ENCODE data around the gene GNAS.

GNAS gene

DNA sequence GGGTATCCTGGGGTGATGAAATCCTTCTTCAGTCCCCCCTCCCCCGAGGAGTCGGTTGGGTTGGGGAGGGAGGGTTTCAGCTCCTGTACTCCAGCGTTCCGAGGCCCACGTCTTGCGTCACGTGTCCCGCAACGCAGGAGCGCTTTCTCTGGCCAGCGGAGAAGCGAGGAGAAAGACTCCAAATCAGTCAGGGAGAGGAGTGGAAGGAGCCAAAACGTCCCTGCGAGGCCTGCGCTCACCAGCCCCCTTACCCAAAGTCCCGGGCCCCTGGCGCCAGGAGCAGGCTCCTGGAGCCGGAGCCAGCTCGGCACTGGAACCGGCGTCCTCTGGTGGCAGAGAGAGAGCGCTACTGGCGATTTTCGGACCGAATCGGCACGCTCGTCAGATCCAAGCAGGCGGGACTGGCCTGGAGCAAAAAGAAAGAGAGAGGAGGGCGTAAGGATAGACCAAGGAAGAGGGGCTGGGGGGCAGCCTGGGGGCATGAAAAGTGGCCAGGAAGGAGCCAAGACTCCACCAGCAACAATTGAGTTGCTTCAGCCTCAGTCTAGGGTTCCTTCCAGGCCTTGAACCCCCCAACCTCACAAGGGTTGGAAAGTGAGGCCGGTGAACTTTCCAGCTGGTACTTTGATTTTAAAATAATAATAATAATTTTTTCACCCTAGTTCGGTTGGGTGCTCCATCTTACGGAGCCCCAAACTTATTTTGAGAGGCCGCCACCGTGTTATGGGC lies at the start of gene GNAS:
Gene GNAS (plus strand): TSS at position 174 of the 729 bp plus-strand sequence.
- no peak for DNase-seq (ENCODE audit: extremely low spot score)

DNA sequence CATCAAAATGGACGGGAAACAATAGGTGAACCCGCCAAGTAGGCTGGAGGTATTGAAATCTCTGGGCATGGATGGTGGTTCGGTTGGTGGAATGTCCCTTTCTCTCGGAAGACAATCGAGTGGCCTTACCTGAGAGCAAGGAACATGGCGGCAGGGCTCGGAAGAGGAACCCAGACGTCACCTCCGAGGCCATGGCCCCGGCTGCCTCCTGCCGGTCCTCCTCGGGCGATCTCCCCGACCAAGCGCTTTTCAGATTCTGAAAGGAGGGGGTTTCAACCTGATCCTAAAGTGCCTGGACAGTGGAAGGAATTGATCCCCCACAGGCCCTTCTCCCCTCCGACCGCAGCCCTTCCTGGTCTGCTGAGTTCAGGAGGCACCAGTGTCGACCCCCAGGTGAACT lies 49.0 kb upstream of the GNAS start:
- ChIA-PET CTCF (no interaction called here), POLR2A (no interaction called here)
- DNase-seq (ENCODE audit: extremely low spot score): no peak
- no peak for TF ChIP-seq ZNF384 (IDR thresholded peaks at IDR 0.05)
- no peak for TF ChIP-seq SUZ12 (IDR thresholded peaks at IDR 0.05)
- no peak for TF ChIP-seq BHLHE40 (IDR thresholded peaks at IDR 0.05; ENCODE audit: borderline replicate concordance)
- no peak for TF ChIP-seq ARNT (IDR thresholded peaks at IDR 0.05)
- TF ChIP-seq L3MBTL2 (conservative IDR thresholded peaks at IDR 0.05): no peak
- TF ChIP-seq SP1 (IDR thresholded peaks at IDR 0.05): no peak
- TF ChIP-seq FOXM1 (IDR thresholded peaks at IDR 0.05; ENCODE audit: borderline replicate concordance): no peak
- no peak for TF ChIP-seq ELF4 (IDR thresholded peaks at IDR 0.05)
- TF ChIP-seq CTBP1 (IDR thresholded peaks at IDR 0.05; ENCODE audit: borderline replicate concordance): no peak
- TF ChIP-seq NFRKB (IDR thresholded peaks at IDR 0.05): no peak
- no peak for TF ChIP-seq TARDBP (IDR thresholded peaks at IDR 0.05)
- no peak for TF ChIP-seq FOXK2 (IDR thresholded peaks at IDR 0.05)
- TF ChIP-seq HDGF (IDR thresholded peaks at IDR 0.05; ENCODE audit: borderline replicate concordance): no peak
- TF ChIP-seq FOXA1 (IDR thresholded peaks at IDR 0.05): no peak
- TF ChIP-seq, protein P1, sequence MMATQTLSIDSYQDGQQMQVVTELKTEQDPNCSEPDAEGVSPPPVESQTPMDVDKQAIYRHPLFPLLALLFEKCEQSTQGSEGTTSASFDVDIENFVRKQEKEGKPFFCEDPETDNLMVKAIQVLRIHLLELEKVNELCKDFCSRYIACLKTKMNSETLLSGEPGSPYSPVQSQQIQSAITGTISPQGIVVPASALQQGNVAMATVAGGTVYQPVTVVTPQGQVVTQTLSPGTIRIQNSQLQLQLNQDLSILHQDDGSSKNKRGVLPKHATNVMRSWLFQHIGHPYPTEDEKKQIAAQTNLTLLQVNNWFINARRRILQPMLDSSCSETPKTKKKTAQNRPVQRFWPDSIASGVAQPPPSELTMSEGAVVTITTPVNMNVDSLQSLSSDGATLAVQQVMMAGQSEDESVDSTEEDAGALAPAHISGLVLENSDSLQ (IDR thresholded peaks at IDR 0.05): no peak
- no peak for TF ChIP-seq LEF1 (IDR thresholded peaks at IDR 0.05; ENCODE audit: borderline replicate concordance)

More for the DNA sequence above, at the start of gene GNAS:
- POLR2A ChIA-PET: no interaction called here
- CTCF ChIA-PET: no interaction called here
- TF ChIP-seq ZNF384 (IDR thresholded peaks at IDR 0.05) (no peak), ELF4 (IDR thresholded peaks at IDR 0.05) (no peak), SUZ12 (IDR thresholded peaks at IDR 0.05) (no peak), ARNT (IDR thresholded peaks at IDR 0.05) (no peak)
- TF ChIP-seq, protein P1 (IDR thresholded peaks at IDR 0.05): no peak

DNA sequence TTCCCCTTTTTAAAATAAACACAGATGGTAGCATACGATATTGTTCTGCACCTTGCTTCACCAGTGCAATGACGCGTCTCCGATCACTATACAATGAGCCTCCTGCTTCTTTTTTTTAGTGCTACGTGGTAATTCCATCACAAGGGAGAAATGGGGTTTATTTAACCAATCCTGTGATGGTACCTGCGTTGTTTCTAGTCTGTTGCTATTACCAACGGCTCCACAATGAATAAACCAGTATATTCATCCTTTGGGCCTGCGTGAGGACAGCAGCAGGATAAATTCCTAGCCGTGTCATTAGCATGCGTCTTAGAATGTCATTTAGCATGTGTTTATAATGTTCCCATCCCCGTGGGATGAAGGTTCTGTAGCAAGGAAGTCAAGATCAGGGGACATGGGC lies 44.7 kb upstream of the GNAS start:
- TF ChIP-seq HDGF (IDR thresholded peaks at IDR 0.05; ENCODE audit: borderline replicate concordance) (no peak), ARNT (IDR thresholded peaks at IDR 0.05) (no peak), ELF4 (IDR thresholded peaks at IDR 0.05) (no peak), L3MBTL2 (conservative IDR thresholded peaks at IDR 0.05) (no peak), CTBP1 (IDR thresholded peaks at IDR 0.05; ENCODE audit: borderline replicate concordance) (no peak), BHLHE40 (IDR thresholded peaks at IDR 0.05; ENCODE audit: borderline replicate concordance) (no peak), FOXA1 (IDR thresholded peaks at IDR 0.05) (no peak)
- TF ChIP-seq, protein P1 (IDR thresholded peaks at IDR 0.05): no peak
- POLR2A ChIA-PET: no interaction called here
- no peak for DNase-seq (ENCODE audit: extremely low spot score)
- CTCF ChIA-PET: no interaction called here

DNA sequence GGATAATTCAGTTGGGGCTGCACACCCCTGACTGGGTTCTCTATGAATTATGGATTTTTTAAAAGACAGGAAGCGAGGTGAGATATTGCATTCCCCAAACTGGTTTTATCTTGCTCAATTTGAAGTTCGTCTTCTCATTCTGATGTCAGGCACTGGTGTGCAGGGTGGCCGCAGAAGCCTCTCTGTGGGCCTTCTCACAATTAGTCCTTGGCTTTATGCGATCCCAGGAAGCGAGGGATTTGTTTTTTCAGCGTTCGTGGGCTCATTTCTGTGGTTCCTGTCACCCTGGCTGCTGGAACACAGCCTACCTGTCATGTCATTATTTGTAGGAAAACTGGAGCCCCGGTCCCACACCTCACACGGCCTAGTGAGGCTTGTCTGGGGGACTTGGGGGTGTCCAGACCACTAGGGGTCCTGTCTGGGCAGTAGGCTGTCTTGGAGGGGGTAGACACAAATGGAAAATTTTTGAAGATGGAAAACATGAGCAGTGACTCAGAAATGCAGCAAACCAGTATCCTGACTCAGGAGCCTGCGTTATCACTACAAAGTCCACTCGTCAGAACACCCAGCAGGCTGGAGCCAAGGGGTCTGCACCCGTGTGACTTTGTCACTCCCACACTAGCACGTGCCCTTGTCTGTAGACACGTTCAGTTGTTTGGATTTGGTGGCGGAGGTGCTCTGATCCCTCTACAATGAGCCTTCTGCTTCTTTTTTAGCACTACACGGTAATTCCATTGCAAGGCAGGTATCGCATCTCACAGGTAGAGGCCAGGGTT lies 44.1 kb upstream of the GNAS start:
- DNase-seq (ENCODE audit: extremely low spot score): no peak
- POLR2A ChIA-PET: no interaction called here
- CTCF ChIA-PET: no interaction called here
- no peak for TF ChIP-seq SP1 (IDR thresholded peaks at IDR 0.05)
- no peak for TF ChIP-seq L3MBTL2 (conservative IDR thresholded peaks at IDR 0.05)
- TF ChIP-seq CTBP1 (IDR thresholded peaks at IDR 0.05; ENCODE audit: borderline replicate concordance): no peak
- TF ChIP-seq NFRKB (IDR thresholded peaks at IDR 0.05): no peak
- no peak for TF ChIP-seq HDGF (IDR thresholded peaks at IDR 0.05; ENCODE audit: borderline replicate concordance)
- TF ChIP-seq ELF4 (IDR thresholded peaks at IDR 0.05): no peak

DNA sequence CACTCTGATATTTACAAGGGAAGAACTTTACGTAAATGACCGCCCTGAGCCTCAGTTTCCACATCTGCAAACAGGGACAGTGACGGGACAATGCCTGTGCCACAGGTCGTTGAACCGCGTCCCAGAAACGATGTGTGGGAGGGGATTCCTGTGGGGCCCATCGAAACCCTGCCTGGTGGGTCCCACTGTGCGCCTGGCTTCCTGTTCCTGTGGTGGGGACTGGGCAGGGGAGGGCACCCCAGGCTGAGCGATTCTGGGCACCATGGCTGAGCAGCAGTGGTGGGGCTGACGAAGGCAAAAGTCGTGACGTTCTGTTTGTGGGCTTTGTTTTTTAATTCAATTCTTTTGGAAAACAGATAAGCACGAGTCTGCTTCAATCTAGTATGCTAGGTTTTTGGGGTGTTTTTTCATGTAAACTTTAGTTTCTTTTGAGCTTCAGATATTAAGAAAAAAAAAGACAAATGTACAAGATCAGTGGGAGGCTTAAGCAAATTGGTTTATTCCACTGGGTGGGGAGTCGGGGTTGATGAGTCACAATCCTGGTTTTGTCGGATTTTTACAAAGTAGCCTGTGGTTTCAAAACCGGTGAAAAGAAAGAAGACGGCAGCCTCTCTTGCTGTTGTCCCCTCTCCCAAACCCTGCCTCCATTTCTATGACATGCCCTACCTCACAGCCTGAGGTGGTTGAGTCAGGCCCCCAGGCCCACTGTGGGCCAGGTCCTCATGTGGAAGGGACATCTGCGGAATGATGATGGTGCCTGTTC lies 42.2 kb upstream of the GNAS start:
- TF ChIP-seq SUZ12 (IDR thresholded peaks at IDR 0.05): no peak
- TF ChIP-seq SP1 (IDR thresholded peaks at IDR 0.05): no peak
- no peak for TF ChIP-seq HDGF (IDR thresholded peaks at IDR 0.05; ENCODE audit: borderline replicate concordance)
- no peak for TF ChIP-seq TARDBP (IDR thresholded peaks at IDR 0.05)
- no peak for TF ChIP-seq LEF1 (IDR thresholded peaks at IDR 0.05; ENCODE audit: borderline replicate concordance)
- TF ChIP-seq CTBP1 (IDR thresholded peaks at IDR 0.05; ENCODE audit: borderline replicate concordance): no peak
- no peak for TF ChIP-seq FOXA1 (IDR thresholded peaks at IDR 0.05)
- TF ChIP-seq ZNF384 (IDR thresholded peaks at IDR 0.05): no peak
- no peak for TF ChIP-seq FOXM1 (IDR thresholded peaks at IDR 0.05; ENCODE audit: borderline replicate concordance)
- TF ChIP-seq BHLHE40 (IDR thresholded peaks at IDR 0.05; ENCODE audit: borderline replicate concordance): no peak
- TF ChIP-seq NFRKB (IDR thresholded peaks at IDR 0.05): no peak
- no peak for TF ChIP-seq L3MBTL2 (conservative IDR thresholded peaks at IDR 0.05)
- TF ChIP-seq, protein P1 (IDR thresholded peaks at IDR 0.05): no peak
- ChIA-PET CTCF (no interaction called here), POLR2A (no interaction called here)
- no peak for DNase-seq (ENCODE audit: extremely low spot score)
